NT2/D1 (cell line): ENCODE measurements around the gene LHFPL4.

Experiments used
- SUZ12 ChIP-seq: IDR thresholded peaks from 2 replicates; pipeline ENCODE4 v1.6.1; 2011; ENCODE audit not compliant: insufficient read length, insufficient read depth; ENCODE audit errors: extremely low read depth
- YY1 ChIP-seq: IDR thresholded peaks from 2 replicates; pipeline ENCODE4 v1.6.1; 2011; ENCODE audit not compliant: insufficient read length, insufficient read depth
- ZNF274 ChIP-seq: IDR thresholded peaks from 2 replicates; pipeline ENCODE4 v1.6.1; 2011; ENCODE audit warnings: mild to moderate bottlenecking, low read depth, low read length

DNA sequence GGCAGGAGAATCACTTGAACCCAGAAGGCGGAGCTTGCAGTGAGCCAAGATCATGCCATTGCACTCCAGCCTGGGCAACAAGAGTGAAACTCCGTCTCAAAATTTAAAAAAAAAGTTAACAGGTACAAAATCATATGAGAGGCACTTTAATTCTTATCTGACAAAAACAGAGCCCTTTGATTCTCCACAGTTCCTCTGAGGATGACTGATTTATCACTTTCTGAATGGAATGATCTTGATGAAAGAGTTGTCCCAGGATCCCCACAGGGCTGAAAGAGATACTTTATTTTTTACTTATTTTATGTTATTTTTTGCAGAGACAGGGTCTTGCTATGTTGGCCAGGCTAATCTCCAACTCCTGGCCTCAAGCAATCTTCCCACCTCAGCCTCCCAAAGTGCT lies 4.0 kb downstream of the LHFPL4 start:
- TF ChIP-seq ZNF274, result no peak
- no peak for TF ChIP-seq YY1
- TF ChIP-seq SUZ12, result no peak
